ENCODE measurements around the gene DVL2. TPM values are rescaled to one million over a fixed set of nuclear protein-coding genes. Genes with fewer than 3 reads are reported as not detected.

The DVL2 gene
- total and polyA plus RNA-seq, 2 donors (not counting 3 experiments of a cell fraction or from before 2014, with no cell fraction given): 17.2 to 55.9 TPM

GRCh38 chr17:7222093-7222971, 12.0 kb downstream of the DVL2 start:
- dilution Hi-C loops (cut with MboI; ENCODE audit: extremely low pct_ligation_motif_present, low sequenced_read_pairs) (no loop called here), intact Hi-C loops (cut with micrococcal nuclease) (no loop called here)
- H3K4me3 ChIP-seq (replicated peaks in 1 of 3; ENCODE audit: insufficient read depth in 1 of 3, low read depth in 1 of 3, low read length in 3 of 3): no peak overlapping the region
- ChIA-PET CTCF (interaction anchor here (1.9 to 4.5 kb wide), 5 partner anchors 16 to 177 kb away, joined by 5 to 94 read pairs (median 28); partner anchors contain the start of genes GABARAP and PHF23), POLR2A (no interaction called here)
- H3K36me3 ChIP-seq (ENCODE audit: control insufficient read depth in 2 of 2, extremely low read depth in 1 of 2, insufficient read depth in 2 of 2, low read length in 2 of 2): peaks cover 21 to 33% of the 10 kb centered on the region in 2 experiments
- DNase-seq (ENCODE audit: low read depth, low spot score): no peak
- no peaks in the 10 kb centered on the region for H3K27me3 ChIP-seq (ENCODE audit: control insufficient read depth in 2 of 2, insufficient read depth in 2 of 2, low read length in 2 of 2)
- FAIRE-seq: peak; percentile 50
- TF ChIP-seq FOS (IDR thresholded peaks at IDR 0.05; ENCODE audit: borderline replicate concordance, insufficient read depth, low read length): no peak
- no peak for TF ChIP-seq EZH2 (IDR thresholded peaks at IDR 0.05; ENCODE audit: borderline replicate concordance, low read depth, low read length, severe bottlenecking)
- no peak for TF ChIP-seq JUN (IDR thresholded peaks at IDR 0.05; ENCODE audit: borderline replicate concordance, insufficient read depth, insufficient read length, low read depth)
- no peak for TF ChIP-seq MYC (IDR thresholded peaks at IDR 0.05; ENCODE audit: low read depth, low read length)
- no peak for TF ChIP-seq GATA2 (IDR thresholded peaks at IDR 0.05; ENCODE audit: insufficient read depth, insufficient read length, low read depth, low read length)
- TF ChIP-seq MAX (IDR thresholded peaks at IDR 0.05; ENCODE audit: insufficient read depth, insufficient read length): no peak
- TF ChIP-seq POLR2AphosphoS5 (IDR thresholded peaks at IDR 0.05; ENCODE audit: insufficient read depth, low read depth, low read length): peak; percentile 2
- no peak for TF ChIP-seq CTCF (IDR thresholded peaks at IDR 0.05; ENCODE audit: extremely low read depth in 1 of 2, insufficient read depth in 1 of 2, low read depth in 1 of 2, low read length in 2 of 2)
- TF ChIP-seq POLR2A (IDR thresholded peaks at IDR 0.05; ENCODE audit: low read depth, low read length): peak; percentile 6
- no peak overlapping the region for H3K9ac ChIP-seq (replicated peaks; ENCODE audit: extremely low read depth, insufficient read depth, low read length)
- H3K79me2 ChIP-seq (ENCODE audit: control insufficient read depth, insufficient read depth, low read length): peaks cover 2% of the 10 kb centered on the region
- no peaks in the 10 kb centered on the region for H4K20me1 ChIP-seq (replicated peaks; ENCODE audit: control insufficient read depth, extremely low read depth, insufficient read depth, low read length)
- H3K27ac ChIP-seq (ENCODE audit: insufficient read depth, low read depth, low read length): no peak overlapping the region
- H2AFZ ChIP-seq (ENCODE audit: low read depth, low read length): no peak overlapping the region
- no peak overlapping the region for H3K4me2 ChIP-seq (ENCODE audit: insufficient read depth, low read length)
- H3K9me1 ChIP-seq (replicated peaks; ENCODE audit: control insufficient read depth, extremely low read depth, insufficient read depth, low read length): no peaks in the 10 kb centered on the region
- peaks cover 11% of the 10 kb centered on the region for H3K4me1 ChIP-seq (ENCODE audit: control insufficient read depth, extremely low read depth, insufficient read depth, low read length)
- no peaks in the 10 kb centered on the region for H3K9me3 ChIP-seq (replicated peaks; ENCODE audit: control insufficient read depth, insufficient read depth, low read length)
- no TSS peak for BruUV-seq (replicated peaks)

Data from endothelial cell of umbilical vein (primary cell).